IPS-11a (cell line): Measurements from ENCODE around the gene TLCD2.
"Not testable (repeated sequence)": the region's sequence is repeated elsewhere in the genome, so short reads cannot be mapped to it uniquely, and the experiment has no call there.

Source experiments
- H3K4me3 ChIP-seq: one replicate; pipeline ENCODE4 v1.5.1; 2013; ENCODE audit warnings: low read depth, low read length, control low read depth

TLCD2 gene

DNA sequence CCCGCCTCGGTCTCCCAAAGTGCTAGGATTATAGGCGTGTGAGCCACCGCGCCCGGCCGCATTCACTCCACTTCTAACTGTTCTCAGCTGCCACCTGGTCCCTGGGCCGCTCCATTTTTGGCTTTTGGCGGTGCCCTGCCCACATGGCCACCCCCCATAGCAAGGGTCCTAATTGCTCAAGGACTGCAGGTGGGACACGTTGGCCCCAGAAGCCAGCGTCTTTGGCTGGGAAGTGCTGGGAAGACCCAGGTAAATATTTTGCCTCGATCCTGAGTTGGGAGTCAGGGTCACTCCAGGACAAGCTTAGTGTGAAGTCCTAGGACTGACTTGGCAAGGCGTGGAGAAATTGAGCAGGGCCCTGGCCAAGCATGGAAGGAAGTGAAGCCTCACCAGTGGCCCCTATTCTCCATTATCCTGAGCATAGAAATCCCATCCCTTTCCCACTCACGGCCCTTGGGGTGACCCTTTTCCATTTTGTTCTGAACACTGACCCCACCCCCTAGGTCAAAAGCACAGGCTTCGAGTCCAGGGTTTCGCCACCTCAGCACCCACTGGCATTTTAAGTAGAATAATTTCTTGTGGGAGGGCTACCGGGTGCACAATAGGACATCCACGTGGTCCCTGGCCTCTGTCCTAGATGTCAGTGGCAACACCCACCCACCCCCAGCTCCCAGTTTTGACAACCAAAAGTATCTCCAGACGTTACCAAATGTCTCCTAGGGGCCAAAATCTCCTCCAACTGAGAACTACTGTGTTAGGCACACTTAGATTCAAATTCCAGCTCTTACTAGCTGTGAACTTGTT lies 8.4 kb upstream of the TLCD2 start:
- no peak overlapping the region for H3K4me3 ChIP-seq

DNA sequence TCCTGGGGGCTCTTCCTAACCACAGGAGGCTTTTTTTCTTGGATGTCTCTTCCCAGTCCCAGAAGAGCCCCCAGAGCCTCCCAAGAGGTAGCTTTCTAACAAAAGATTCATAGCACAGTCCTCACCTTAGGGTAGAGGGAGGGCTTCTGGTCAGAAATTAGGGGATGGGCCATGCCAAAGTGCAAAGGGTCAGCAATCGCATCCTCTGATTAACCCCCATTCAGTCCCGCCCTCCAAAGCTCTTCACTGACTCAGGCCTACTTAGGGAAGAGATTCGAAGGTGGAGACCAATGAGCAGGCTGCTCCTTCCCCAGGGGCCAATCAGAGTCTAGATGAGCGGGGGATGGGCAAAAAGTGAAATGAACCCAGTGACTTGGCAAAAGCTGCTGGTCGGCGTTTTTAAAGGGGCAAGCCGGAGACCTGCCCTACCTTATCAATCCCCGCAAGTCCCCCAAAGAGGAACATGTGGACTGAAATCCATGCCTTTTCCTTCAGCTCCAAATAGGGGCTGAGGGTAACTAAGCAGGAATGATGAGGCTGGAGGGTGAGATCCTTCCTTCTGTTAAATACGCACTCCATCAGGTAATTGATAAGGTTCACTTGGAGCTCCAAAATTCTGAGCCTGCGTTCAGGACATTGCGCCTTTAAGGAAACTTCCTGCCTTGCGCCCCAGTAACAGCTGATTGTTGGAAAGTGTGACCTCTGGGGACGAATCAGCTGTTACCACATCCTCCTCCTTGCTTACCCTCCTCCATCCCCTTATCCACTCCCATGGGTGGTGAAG lies 6.9 kb upstream of the TLCD2 start:
- peak overlapping the region; percentile 52 for H3K4me3 ChIP-seq

DNA sequence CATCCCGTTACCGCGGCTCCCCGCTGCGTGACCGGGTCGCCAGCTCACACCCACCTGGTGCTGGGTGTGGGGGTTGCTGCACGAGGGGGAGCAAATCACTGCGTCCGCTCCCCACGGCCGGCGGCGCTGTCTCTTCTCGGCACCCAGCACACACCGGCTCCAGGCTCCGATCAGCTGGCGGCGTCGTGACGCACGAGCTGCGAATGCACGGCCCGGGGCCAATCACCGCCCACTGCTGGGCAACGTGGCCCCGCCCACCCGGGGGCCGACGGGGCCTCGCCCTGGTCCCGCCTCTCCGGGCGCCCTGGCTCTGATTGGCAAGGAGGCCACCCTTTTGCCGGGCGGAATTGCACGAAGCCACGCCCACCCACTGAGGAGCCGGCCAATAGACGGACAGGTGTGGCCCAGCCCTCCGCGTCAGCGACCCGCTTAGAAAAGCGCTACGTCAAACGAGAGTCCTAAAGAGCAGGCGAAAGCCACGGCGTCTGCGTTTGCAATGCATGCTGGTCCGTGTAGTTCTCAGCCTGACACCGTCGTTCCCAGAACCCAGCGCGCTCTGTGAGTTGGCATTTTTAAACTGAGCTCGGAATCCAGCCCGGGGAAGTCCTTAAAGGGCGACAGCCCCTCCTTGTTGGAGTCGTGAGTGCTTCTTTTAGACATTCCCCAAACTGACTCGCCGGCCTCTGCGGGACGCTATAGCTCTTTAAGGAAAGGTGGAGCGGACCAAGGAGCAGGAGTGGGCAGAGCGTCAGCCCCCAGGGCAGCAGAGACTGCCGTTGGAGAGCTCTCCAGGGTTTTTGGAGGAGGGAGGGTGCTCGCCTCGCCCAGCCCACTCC lies 6.1 kb upstream of the TLCD2 start:
- H3K4me3 ChIP-seq, result peak overlapping the region; percentile 72

DNA sequence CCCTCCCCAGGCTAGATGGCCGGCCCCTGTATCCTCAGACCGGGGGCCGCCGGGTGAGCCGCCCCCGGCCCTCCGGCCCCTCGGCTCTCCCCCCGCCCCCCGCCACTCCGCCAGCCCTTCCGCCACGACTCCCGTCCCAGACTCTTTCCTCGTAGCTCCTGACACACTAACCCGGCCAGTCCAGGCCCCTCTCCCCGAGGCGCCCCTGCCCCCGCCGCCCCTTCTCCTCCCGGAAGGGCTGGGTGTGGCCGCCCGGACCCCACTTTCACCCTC lies 5.6 kb upstream of the TLCD2 start:
- H3K4me3 ChIP-seq, result peak overlapping the region; percentile 72

GRCh38 chr17:1714980-1715802 lies 5.0 kb upstream of the TLCD2 start:
- peak overlapping the region; percentile 72 for H3K4me3 ChIP-seq

DNA sequence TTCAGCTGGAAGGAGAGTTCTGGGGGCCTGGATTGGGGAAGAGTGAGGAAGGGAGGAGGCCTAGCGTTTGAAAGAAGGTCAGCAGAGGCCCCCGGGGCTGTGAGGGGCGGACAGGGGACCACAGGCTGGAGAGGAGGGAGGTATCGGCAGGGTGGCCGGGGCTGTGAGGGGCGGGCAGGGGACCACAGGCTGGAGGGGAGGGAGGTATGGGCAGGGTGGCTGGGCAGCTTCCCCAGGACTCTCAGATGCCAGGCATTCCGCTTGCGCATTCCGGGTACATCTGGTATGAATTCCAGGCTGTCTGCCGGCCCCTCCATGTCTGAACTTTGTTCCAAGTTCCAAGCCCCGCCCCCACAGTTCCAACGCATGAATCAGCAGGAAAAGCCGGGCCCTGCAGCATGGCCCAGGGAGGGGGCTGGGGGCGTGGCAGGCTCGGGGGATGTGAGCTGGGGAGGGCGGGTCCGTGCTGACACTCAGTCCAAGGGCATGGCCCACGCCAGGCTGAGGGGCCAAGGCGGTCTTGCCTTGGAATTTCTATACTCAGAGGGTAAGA lies 4.3 kb upstream of the TLCD2 start:
- peak overlapping the region; percentile 72 for H3K4me3 ChIP-seq

GRCh38 chr17:1713878-1714426 lies 3.8 kb upstream of the TLCD2 start:
- H3K4me3 ChIP-seq, result peak overlapping the region; percentile 72

GRCh38 chr17:1713160-1713877 lies 3.1 kb upstream of the TLCD2 start:
- H3K4me3 ChIP-seq, result no peak overlapping the region

- no peak overlapping the region for H3K4me3 ChIP-seq
These were observed 2.1 kb upstream of the TLCD2 start for GRCh38 chr17:1712271-1712670.

- H3K4me3 ChIP-seq, result no peak overlapping the region
These were observed 1.6 kb upstream of the TLCD2 start for GRCh38 chr17:1711804-1712203.

- H3K4me3 ChIP-seq, result peak overlapping the region; percentile 54
These were observed 803 bp upstream of the TLCD2 start for GRCh38 chr17:1710807-1711553.

- no peak overlapping the region for H3K4me3 ChIP-seq
These were observed 700 bp downstream of the TLCD2 start for GRCh38 chr17:1709403-1709951.

- not testable (repeated sequence) for H3K4me3 ChIP-seq
These were observed 1.3 kb downstream of the TLCD2 start for GRCh38 chr17:1708791-1709346.

DNA sequence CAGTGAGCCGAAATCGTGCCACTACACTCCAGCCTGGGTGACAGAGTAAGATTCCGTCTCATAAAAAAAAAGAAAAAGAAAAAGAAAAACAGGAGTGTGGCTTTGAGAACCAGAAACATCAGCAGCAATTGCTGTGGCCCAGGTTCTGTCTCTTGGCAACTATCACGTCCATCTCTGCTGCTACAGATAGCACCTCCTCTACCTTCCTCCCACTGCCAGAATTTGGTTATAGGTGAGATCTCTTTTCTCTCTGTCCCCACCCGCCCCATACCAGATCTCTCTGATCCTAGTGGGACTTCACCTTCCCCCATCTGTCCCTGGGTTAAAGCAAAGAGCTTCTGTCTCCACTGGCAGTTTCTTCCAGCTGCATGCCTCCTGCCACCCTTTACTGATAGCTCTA lies 3.1 kb downstream of the TLCD2 start:
- H3K4me3 ChIP-seq, result no peak overlapping the region

DNA sequence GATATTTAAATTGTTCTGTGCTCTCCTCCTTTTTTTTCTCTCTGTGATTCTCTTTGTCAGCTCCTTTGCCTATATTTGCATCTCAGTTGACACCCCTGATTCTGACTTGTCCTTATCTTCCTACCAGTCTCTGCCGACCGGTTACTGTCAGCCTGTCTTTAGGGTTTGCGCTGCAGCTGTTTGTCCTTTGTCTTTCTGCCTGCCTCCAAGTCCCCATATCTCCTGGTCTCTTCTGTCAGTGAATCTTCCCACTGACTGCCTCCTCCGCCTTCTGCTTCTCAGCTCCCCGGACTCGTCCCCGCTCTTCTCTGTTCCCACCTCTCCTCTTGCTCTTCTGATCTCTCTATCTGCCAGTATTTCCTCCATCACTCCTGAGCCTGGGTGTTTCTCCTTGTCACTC lies 5.2 kb downstream of the TLCD2 start:
- no peak overlapping the region for H3K4me3 ChIP-seq

DNA sequence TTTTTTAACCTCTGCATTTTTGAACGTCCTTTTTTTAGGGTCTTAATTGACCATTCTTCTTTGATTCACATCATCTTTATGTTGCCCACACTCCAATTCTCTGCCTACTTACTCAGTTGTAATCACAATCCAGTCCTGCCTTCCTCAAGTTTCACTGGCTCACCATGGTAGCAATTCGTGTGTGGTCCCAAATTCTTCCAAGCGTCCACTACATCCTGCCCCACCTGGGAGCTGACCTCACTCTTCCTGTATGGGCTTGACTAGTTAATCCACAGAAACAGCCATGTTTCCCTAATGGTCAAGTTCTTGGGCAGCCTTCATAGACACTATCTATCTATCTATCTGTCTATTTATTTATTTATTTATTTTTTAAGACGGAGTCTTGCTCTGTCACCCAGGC lies 7.1 kb downstream of the TLCD2 start:
- H3K4me3 ChIP-seq, result no peak overlapping the region

GRCh38 chr17:1699891-1700290 lies 10.3 kb downstream of the TLCD2 start:
- H3K4me3 ChIP-seq, result not testable (repeated sequence)

- no peak overlapping the region for H3K4me3 ChIP-seq
These were observed 12.5 kb downstream of the TLCD2 start for GRCh38 chr17:1697681-1698080.
